Endothelial cell of umbilical vein (primary cell): ENCODE measurements around the gene CMTM2.

Source experiments
- EZH2 ChIP-seq: IDR thresholded peaks from 2 replicates; pipeline ENCODE4 v1.6.1; 2012; ENCODE audit warnings: borderline replicate concordance, low read depth, mild to moderate bottlenecking, moderate library complexity, low read length, inconsistent platforms; ENCODE audit not compliant: severe bottlenecking
- JUN ChIP-seq: IDR thresholded peaks from 2 replicates; pipeline ENCODE4 v1.6.1; 2011; ENCODE audit warnings: borderline replicate concordance, low read depth; ENCODE audit not compliant: insufficient read length, insufficient read depth
- MYC ChIP-seq: IDR thresholded peaks from one replicate; pipeline ENCODE4 v1.6.1; 2011; ENCODE audit warnings: mild to moderate bottlenecking, low read depth, low read length
- POLR2A ChIP-seq: IDR thresholded peaks from 2 replicates; pipeline ENCODE4 v1.6.1; 2012; ENCODE audit warnings: low read depth, mild to moderate bottlenecking, control low read depth, low read length
- POLR2AphosphoS5 ChIP-seq: IDR thresholded peaks from 2 replicates; pipeline ENCODE4 v1.6.1; 2012; ENCODE audit warnings: low read depth, mild to moderate bottlenecking, control low read depth, low read length, moderate library complexity; ENCODE audit not compliant: insufficient read depth
- TF ChIP-seq, protein P1 (sequence below), 2 donors: IDR thresholded peaks; 1 replicate in 1 of 2; 2 replicates in 1 of 2; pipeline ENCODE4 v1.5.1; 2011; ENCODE audit warnings: low read length in 2 of 2, mild to moderate bottlenecking in 2 of 2, moderate library complexity in 2 of 2, control low read depth in 1 of 2, inconsistent platforms in 1 of 2, low read depth in 1 of 2; ENCODE audit not compliant: insufficient read depth in 1 of 2; ENCODE audit errors: extremely low read depth in 1 of 2

DNA sequence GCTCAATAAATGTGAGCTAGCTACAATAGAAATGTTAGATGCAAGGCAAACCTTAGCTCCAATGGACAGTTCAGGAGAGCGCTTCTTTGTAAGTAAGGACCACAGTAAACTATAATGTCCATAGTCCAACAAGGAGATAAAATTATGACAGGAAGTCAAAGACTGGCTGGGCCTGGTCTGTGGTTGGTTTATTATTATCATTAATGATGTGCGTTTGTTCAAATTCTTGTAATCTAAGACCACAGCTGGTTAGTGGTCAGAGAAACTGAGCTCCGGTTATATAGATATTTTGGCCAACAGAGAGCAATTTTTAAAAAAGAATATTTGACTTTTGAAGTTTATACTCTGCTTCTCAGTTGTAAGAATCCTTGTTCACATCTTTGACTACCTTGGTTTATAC, 4.7 kb upstream of the CMTM2 start:
- TF ChIP-seq, protein P1, sequence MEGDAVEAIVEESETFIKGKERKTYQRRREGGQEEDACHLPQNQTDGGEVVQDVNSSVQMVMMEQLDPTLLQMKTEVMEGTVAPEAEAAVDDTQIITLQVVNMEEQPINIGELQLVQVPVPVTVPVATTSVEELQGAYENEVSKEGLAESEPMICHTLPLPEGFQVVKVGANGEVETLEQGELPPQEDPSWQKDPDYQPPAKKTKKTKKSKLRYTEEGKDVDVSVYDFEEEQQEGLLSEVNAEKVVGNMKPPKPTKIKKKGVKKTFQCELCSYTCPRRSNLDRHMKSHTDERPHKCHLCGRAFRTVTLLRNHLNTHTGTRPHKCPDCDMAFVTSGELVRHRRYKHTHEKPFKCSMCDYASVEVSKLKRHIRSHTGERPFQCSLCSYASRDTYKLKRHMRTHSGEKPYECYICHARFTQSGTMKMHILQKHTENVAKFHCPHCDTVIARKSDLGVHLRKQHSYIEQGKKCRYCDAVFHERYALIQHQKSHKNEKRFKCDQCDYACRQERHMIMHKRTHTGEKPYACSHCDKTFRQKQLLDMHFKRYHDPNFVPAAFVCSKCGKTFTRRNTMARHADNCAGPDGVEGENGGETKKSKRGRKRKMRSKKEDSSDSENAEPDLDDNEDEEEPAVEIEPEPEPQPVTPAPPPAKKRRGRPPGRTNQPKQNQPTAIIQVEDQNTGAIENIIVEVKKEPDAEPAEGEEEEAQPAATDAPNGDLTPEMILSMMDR (IDR thresholded peaks at IDR 0.05; ENCODE audit: extremely low read depth in 1 of 2, insufficient read depth in 1 of 2, low read depth in 1 of 2, low read length in 2 of 2): no peak
- no peak for TF ChIP-seq POLR2AphosphoS5
- no peak for TF ChIP-seq JUN
- TF ChIP-seq EZH2: no peak
- TF ChIP-seq MYC: no peak
- no peak for TF ChIP-seq POLR2A
